ENCODE results near the gene SULF2.

Gene SULF2

GRCh38 chr20:47713878-47714450 lies 71.3 kb downstream of the SULF2 start:
- H3K27ac Mint-ChIP-seq, result no peak overlapping the region
- H3K4me3 Mint-ChIP-seq, result no peak overlapping the region
- no peaks in the 10 kb centered on the region for H3K36me3 Mint-ChIP-seq (ENCODE audit: low read depth)
- H3K4me1 Mint-ChIP-seq (ENCODE audit: low read depth), result no peaks in the 10 kb centered on the region
- H3K9me3 Mint-ChIP-seq, result no peaks in the 10 kb centered on the region
- H3K27me3 Mint-ChIP-seq (ENCODE audit: low read depth), result peaks cover 7% of the 10 kb centered on the region

- Mint-ChIP-seq H3K27ac (no peak overlapping the region), H3K4me1 (ENCODE audit: low read depth) (no peaks in the 10 kb centered on the region), H3K27me3 (ENCODE audit: low read depth) (peaks cover 4% of the 10 kb centered on the region), H3K4me3 (no peak overlapping the region), H3K9me3 (no peaks in the 10 kb centered on the region), H3K36me3 (ENCODE audit: low read depth) (no peaks in the 10 kb centered on the region)
Measured at GRCh38 chr20:47713163-47713562, 72.1 kb downstream of the SULF2 start.

DNA sequence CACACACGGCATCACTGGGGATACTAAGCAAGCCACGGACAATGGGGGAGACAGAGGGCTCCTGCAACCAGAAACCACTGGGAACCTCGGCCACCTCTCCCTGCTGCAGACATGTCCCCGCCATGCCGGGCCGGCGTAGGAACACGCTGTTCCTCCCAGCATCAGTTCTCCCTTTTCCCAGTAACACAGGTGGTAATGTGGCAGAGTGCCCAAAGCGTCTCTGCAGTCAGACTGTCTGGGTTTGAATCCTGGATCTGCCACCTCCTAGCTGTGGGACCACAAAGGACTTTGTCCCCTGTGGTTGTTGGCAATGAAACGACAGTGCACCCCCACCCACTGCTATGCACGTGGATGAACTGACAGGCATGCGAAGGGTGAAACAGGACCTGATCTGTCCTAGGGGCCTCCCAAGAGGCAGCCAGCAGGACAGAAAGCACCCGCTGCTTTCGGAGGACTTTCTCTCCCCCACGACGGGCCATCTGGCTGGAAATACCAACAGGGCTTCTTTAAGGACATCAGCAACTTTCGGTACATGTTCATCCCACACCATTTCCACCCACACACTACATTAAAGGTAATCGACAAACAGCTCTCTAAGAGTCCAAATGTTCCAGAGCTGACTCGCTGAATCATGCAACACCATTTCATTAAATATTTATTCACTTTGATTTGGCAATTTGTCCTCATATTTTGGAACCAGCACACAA lies 74.1 kb downstream of the SULF2 start:
- no peaks in the 10 kb centered on the region for H3K36me3 Mint-ChIP-seq (ENCODE audit: low read depth)

GRCh38 chr20:47710665-47711045 lies 74.6 kb downstream of the SULF2 start:
- Mint-ChIP-seq H3K27me3 (ENCODE audit: low read depth) (peaks cover 9% of the 10 kb centered on the region), H3K4me3 (no peak overlapping the region), H3K4me1 (ENCODE audit: low read depth) (no peaks in the 10 kb centered on the region), H3K9me3 (no peaks in the 10 kb centered on the region), H3K27ac (no peak overlapping the region), H3K36me3 (ENCODE audit: low read depth) (no peaks in the 10 kb centered on the region)

More for the DNA sequence above, 74.1 kb downstream of the SULF2 start:
- Mint-ChIP-seq H3K27me3 (ENCODE audit: low read depth) (peaks cover 9% of the 10 kb centered on the region), H3K9me3 (no peaks in the 10 kb centered on the region), H3K4me1 (ENCODE audit: low read depth) (no peaks in the 10 kb centered on the region), H3K27ac (no peak overlapping the region), H3K4me3 (no peak overlapping the region)

- Mint-ChIP-seq H3K9me3 (no peaks in the 10 kb centered on the region), H3K4me1 (ENCODE audit: low read depth) (no peaks in the 10 kb centered on the region), H3K4me3 (no peak overlapping the region), H3K27me3 (ENCODE audit: low read depth) (peaks cover 9% of the 10 kb centered on the region), H3K36me3 (ENCODE audit: low read depth) (no peaks in the 10 kb centered on the region), H3K27ac (no peak overlapping the region)
Measured at GRCh38 chr20:47708953-47709833, 76.1 kb downstream of the SULF2 start.

- H3K27ac Mint-ChIP-seq, result no peak overlapping the region
Measured at GRCh38 chr20:47708140-47708807, 77.0 kb downstream of the SULF2 start.

DNA sequence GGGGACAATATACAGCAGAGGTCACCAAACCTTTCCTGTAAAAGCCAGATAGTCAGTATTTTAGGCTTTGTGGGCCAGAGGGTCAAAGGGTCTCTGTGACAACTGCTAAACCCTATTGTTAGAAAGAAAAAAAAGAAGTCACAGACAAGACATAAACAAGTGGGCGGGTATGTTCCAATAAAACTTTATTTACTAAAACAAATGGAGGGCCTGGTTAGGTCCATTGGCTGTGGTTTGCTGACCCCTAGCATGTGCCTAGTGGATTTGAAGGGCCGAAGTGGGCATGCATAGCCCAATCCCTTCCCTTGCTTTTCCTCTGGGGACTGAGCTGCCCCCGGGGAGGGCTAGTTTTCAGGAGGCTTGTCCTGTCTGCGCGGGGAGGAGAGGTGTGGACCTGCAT lies 78.9 kb downstream of the SULF2 start:
- H3K4me3 Mint-ChIP-seq, result no peak overlapping the region
- H3K27ac Mint-ChIP-seq, result no peak overlapping the region
- peaks cover 9% of the 10 kb centered on the region for H3K27me3 Mint-ChIP-seq (ENCODE audit: low read depth)
- H3K4me1 Mint-ChIP-seq (ENCODE audit: low read depth), result no peaks in the 10 kb centered on the region
- no peaks in the 10 kb centered on the region for H3K36me3 Mint-ChIP-seq (ENCODE audit: low read depth)
- no peaks in the 10 kb centered on the region for H3K9me3 Mint-ChIP-seq

More at GRCh38 chr20:47708140-47708807, 77.0 kb downstream of the SULF2 start:
- Mint-ChIP-seq H3K4me3 (no peak overlapping the region), H3K9me3 (no peaks in the 10 kb centered on the region), H3K4me1 (ENCODE audit: low read depth) (no peaks in the 10 kb centered on the region), H3K27me3 (ENCODE audit: low read depth) (peaks cover 9% of the 10 kb centered on the region), H3K36me3 (ENCODE audit: low read depth) (no peaks in the 10 kb centered on the region)

DNA sequence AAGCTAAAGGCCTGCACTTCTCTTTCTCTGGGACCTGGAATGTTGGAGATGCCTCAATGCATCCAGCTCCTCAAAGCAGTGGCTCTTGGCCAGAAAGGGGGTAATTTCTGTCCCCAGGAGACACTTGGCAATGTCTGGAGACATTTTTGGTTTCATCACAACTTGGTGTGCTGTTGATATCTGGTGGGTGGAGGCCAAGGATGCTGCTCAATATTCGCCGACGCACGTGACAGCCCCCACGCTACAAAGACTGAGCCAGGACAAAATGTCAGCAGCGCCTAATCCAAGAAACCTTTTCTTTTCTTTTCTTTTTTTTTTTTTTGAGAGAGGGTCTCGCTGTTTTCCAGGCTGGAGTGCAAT lies 79.8 kb downstream of the SULF2 start:
- H3K4me1 Mint-ChIP-seq (ENCODE audit: low read depth), result no peaks in the 10 kb centered on the region
- no peaks in the 10 kb centered on the region for H3K36me3 Mint-ChIP-seq (ENCODE audit: low read depth)
- no peaks in the 10 kb centered on the region for H3K9me3 Mint-ChIP-seq
- peaks cover 9% of the 10 kb centered on the region for H3K27me3 Mint-ChIP-seq (ENCODE audit: low read depth)
- H3K4me3 Mint-ChIP-seq, result no peak overlapping the region
- H3K27ac Mint-ChIP-seq, result no peak overlapping the region

GRCh38 chr20:47704746-47705496 lies 80.4 kb downstream of the SULF2 start:
- H3K36me3 Mint-ChIP-seq (ENCODE audit: low read depth), result no peaks in the 10 kb centered on the region
- H3K9me3 Mint-ChIP-seq, result no peaks in the 10 kb centered on the region
- no peaks in the 10 kb centered on the region for H3K4me1 Mint-ChIP-seq (ENCODE audit: low read depth)
- no peak overlapping the region for H3K27ac Mint-ChIP-seq
- H3K27me3 Mint-ChIP-seq (ENCODE audit: low read depth), result peaks cover 9% of the 10 kb centered on the region
- no peak overlapping the region for H3K4me3 Mint-ChIP-seq

DNA sequence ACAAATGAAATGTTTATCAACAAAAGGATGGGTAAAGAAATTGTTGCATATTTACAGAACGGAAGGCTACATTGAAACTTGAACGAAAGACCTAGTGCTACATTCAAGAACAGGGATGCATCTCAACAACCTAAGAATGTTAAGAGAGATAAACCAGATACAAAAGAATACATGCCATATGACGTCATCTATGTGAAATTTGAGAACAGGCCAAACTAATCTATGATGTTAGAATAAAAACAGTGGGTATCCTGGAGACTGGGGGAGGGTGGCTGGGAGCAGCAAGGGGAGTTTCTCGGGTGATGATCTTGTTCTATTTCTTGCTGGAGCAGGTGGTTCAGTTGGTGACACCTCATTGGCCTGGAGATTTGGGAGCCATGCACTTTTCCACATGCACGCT lies 81.5 kb downstream of the SULF2 start:
- H3K9me3 Mint-ChIP-seq, result no peaks in the 10 kb centered on the region
- peaks cover 6% of the 10 kb centered on the region for H3K27me3 Mint-ChIP-seq (ENCODE audit: low read depth)
- H3K4me1 Mint-ChIP-seq (ENCODE audit: low read depth), result no peaks in the 10 kb centered on the region
- no peaks in the 10 kb centered on the region for H3K36me3 Mint-ChIP-seq (ENCODE audit: low read depth)
- no peak overlapping the region for H3K4me3 Mint-ChIP-seq
- H3K27ac Mint-ChIP-seq, result no peak overlapping the region

DNA sequence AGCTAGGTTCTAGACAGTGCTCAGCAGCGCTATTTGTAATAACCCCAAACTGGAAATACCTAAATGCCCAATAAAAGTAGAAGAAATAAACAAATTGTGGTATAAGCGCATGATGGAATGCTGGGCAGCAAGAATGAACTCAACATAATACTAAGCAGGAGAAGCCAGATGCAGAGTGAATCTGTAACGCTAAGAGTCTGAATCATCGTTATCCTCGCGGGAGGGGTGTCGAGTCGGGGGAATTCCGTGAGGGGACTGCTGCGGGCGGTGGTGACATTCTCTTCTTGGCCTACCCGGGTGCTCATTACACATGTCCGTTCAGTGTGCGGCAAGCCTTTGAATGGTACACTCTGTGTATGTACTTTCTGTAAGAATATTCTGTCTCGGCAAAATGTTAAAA lies 83.7 kb downstream of the SULF2 start:
- H3K27ac Mint-ChIP-seq, result no peak overlapping the region
- no peaks in the 10 kb centered on the region for H3K4me1 Mint-ChIP-seq (ENCODE audit: low read depth)
- no peaks in the 10 kb centered on the region for H3K36me3 Mint-ChIP-seq (ENCODE audit: low read depth)
- no peak overlapping the region for H3K4me3 Mint-ChIP-seq
- H3K9me3 Mint-ChIP-seq, result no peaks in the 10 kb centered on the region
- no peaks in the 10 kb centered on the region for H3K27me3 Mint-ChIP-seq (ENCODE audit: low read depth)

GRCh38 chr20:47700327-47700726 lies 85.0 kb downstream of the SULF2 start:
- H3K27ac Mint-ChIP-seq, result no peak overlapping the region
- H3K4me1 Mint-ChIP-seq (ENCODE audit: low read depth), result peaks cover under 1% of the 10 kb centered on the region
- H3K27me3 Mint-ChIP-seq (ENCODE audit: low read depth), result no peaks in the 10 kb centered on the region
- no peak overlapping the region for H3K4me3 Mint-ChIP-seq
- no peaks in the 10 kb centered on the region for H3K36me3 Mint-ChIP-seq (ENCODE audit: low read depth)
- H3K9me3 Mint-ChIP-seq, result no peaks in the 10 kb centered on the region

- Mint-ChIP-seq H3K9me3 (no peaks in the 10 kb centered on the region), H3K36me3 (ENCODE audit: low read depth) (no peaks in the 10 kb centered on the region), H3K27ac (no peak overlapping the region), H3K4me1 (ENCODE audit: low read depth) (peaks cover 6% of the 10 kb centered on the region), H3K27me3 (ENCODE audit: low read depth) (no peaks in the 10 kb centered on the region), H3K4me3 (no peak overlapping the region)
Measured at GRCh38 chr20:47699818-47700217, 85.5 kb downstream of the SULF2 start.

GRCh38 chr20:47698142-47698541 lies 87.1 kb downstream of the SULF2 start:
- Mint-ChIP-seq H3K27ac (no peak overlapping the region), H3K4me3 (no peak overlapping the region), H3K4me1 (ENCODE audit: low read depth) (peaks cover 7% of the 10 kb centered on the region), H3K27me3 (ENCODE audit: low read depth) (no peaks in the 10 kb centered on the region), H3K36me3 (ENCODE audit: low read depth) (no peaks in the 10 kb centered on the region), H3K9me3 (no peaks in the 10 kb centered on the region)
